GM12872 (cell line): ENCODE measurements around the gene PRKAR1B.

ENCODE experiments used
- CTCF ChIP-seq: IDR thresholded peaks from 3 replicates; pipeline ENCODE4 v1.5.1; 2011; ENCODE audit warnings: low read depth, mild to moderate bottlenecking, low read length, moderate library complexity; ENCODE audit not compliant: insufficient read depth

Gene PRKAR1B

GRCh38 chr7:557558-557881 lies 169.6 kb downstream of the PRKAR1B start:
- TF ChIP-seq CTCF = no peak

DNA sequence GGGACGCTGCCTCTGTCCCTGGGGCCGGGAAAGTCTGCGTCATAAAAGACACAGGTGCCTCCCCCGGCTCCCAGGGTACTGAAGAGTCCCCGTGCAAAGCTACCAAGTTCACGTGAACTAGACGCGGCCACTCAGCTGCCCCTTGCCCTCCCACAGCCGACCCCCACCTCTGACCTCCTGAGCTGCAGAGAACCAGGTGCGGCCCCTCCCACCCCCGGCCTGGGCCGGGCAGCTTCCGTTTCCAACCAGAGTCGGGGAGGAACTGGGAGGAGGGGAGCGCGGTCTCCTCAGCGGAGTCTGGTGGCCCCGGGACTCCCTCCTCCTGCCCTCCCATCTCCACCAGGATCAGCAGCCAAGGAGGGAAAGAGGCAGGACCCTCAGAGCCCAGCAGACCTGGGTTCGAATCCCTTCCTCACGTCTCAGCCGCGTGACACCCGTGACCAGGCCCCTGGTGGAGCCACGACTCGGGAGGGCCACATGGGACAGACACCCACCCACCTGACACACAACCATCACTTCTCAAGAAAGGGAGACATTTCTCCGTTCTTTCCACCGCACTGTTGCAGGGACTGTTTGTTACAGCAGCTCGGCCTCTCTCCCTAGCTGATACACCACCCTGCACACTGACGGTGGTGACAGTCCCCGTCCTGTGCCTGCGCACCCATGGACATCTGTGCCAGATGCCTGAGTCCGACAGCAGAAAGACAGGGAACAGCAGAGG lies 170.1 kb downstream of the PRKAR1B start:
- no peak for TF ChIP-seq CTCF

DNA sequence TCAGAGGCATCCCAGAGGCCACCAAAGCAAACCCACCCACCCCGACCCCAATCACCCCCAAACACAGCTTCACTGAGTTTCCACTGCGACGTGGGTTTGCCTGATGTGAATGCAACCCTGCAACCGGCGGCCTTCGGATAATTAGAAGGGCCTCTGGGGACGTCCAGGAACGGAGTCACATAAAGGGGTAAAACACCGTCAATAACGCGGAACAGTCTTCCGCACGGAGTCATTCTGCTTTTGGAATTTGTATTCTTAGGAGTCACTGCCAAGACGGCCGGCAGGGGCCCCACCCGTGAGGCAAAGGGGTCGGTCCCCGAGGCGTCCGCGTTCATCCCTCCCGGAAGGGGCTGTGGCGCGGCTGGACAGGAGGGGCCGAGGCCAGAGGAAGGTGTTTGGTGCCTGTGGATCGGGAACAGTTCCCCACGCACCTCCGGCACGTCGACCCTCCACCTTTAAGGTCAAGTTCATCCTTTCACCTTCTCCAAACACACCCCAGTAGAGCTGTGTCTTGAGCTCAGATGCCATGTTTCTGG lies 170.7 kb downstream of the PRKAR1B start:
- no peak for TF ChIP-seq CTCF

DNA sequence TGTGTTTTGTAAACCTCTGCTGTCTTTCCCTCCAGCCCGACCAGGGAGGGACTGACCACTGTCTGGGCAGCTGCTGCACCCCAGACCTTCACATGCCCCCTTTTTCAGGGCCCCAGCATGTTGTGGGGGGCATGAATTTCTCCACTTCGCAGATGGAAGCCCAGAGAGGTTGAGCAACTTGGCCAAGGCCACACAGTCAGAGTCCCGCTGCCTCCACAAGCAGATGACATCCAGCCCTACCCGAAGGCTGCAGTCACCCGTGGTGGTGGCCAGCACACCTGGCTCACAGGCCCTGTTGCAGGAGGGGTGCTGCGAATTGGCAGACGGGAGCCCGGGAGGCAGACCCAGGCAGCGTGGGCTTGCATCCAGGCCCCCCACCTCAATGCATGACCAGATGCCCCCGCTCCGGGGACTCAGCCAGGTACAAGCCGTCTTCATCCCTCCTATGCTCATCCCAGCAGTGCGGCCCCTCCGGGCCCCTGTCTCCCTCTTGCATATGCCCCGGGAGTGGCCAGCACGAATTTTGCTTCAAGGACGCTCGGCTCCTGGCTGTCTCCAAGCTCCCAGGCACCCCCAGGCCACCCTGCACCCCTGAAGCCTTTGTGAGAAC lies 171.4 kb downstream of the PRKAR1B start:
- TF ChIP-seq CTCF = no peak

DNA sequence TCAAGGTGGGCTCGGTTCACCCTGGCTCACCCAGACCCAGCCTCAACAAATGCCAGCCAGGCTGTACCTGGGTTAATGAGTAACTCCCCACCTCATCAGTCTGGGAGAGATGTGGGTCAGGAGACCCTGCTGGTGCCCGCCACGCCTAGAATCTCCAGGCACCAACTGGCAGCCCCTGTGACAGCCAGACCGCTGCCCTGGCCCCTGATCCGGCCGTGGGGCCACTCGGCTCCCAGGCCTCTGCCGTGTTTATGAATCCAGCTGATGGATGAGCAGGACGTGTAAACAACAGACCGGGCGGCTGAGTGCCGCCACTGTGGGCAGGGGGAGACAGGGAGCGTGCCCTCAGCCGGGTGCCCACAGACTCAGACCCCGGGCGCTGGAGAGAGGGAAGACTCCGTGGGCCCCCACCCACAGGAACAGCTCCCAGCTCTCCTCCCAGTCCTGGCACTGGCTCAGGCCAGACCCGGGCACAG lies 173.4 kb downstream of the PRKAR1B start:
- no peak for TF ChIP-seq CTCF

GRCh38 chr7:552868-553635 lies 174.0 kb downstream of the PRKAR1B start:
- TF ChIP-seq CTCF = no peak
